Measurements from ENCODE around the gene MEF2C. TPM values are rescaled to one million over a fixed set of nuclear protein-coding genes. Genes with fewer than 3 reads are reported as not detected.

MEF2C gene
- total RNA-seq, 1 donor from 2014 or later = 24.1 TPM

GRCh38 chr5:88675708-88676636 lies 207.0 kb downstream of the MEF2C start:
- H3K36me3 Mint-ChIP-seq (ENCODE audit: unreplicated experiment) = no peaks in the 10 kb centered on the region
- H3K27me3 Mint-ChIP-seq (ENCODE audit: unreplicated experiment) = peaks cover 25% of the 10 kb centered on the region
- H3K4me1 Mint-ChIP-seq (ENCODE audit: low read depth, unreplicated experiment) = peaks cover 31% of the 10 kb centered on the region
- no peak for TF ChIP-seq CTCF (IDR thresholded peaks at IDR 0.05; ENCODE audit: partially characterized antibody, unreplicated experiment)
- peak; percentile 88 for DNase-seq
- peak overlapping the region; percentile 86 for H3K27ac Mint-ChIP-seq (ENCODE audit: unreplicated experiment)
- peak overlapping the region; percentile 94 for H3K4me3 Mint-ChIP-seq (ENCODE audit: unreplicated experiment)
- peaks cover 30% of the 10 kb centered on the region for H3K9me3 Mint-ChIP-seq (ENCODE audit: unreplicated experiment)

- TF ChIP-seq CTCF (IDR thresholded peaks at IDR 0.05; ENCODE audit: partially characterized antibody, unreplicated experiment) = no peak
- H3K36me3 Mint-ChIP-seq (ENCODE audit: unreplicated experiment) = no peaks in the 10 kb centered on the region
- peaks cover 30% of the 10 kb centered on the region for H3K9me3 Mint-ChIP-seq (ENCODE audit: unreplicated experiment)
- H3K27ac Mint-ChIP-seq (ENCODE audit: unreplicated experiment) = peak overlapping the region; percentile 86
- peaks cover 25% of the 10 kb centered on the region for H3K27me3 Mint-ChIP-seq (ENCODE audit: unreplicated experiment)
- peaks cover 34% of the 10 kb centered on the region for H3K4me1 Mint-ChIP-seq (ENCODE audit: low read depth, unreplicated experiment)
- peak overlapping the region; percentile 94 for H3K4me3 Mint-ChIP-seq (ENCODE audit: unreplicated experiment)
- peak; percentile 23 for DNase-seq
These were observed 207.7 kb downstream of the MEF2C start for GRCh38 chr5:88675168-88675707.

- Mint-ChIP-seq H3K27ac (ENCODE audit: unreplicated experiment) (peak overlapping the region; percentile 86), H3K4me1 (ENCODE audit: low read depth, unreplicated experiment) (peaks cover 37% of the 10 kb centered on the region), H3K4me3 (ENCODE audit: unreplicated experiment) (peak overlapping the region; percentile 94), H3K27me3 (ENCODE audit: unreplicated experiment) (peaks cover 24% of the 10 kb centered on the region), H3K9me3 (ENCODE audit: unreplicated experiment) (peaks cover 30% of the 10 kb centered on the region), H3K36me3 (ENCODE audit: unreplicated experiment) (no peaks in the 10 kb centered on the region)
- TF ChIP-seq CTCF (IDR thresholded peaks at IDR 0.05; ENCODE audit: partially characterized antibody, unreplicated experiment) = no peak
- peak; percentile 74 for DNase-seq
These were observed 208.4 kb downstream of the MEF2C start for GRCh38 chr5:88674356-88675167.

GRCh38 chr5:88673253-88674105 lies 209.5 kb downstream of the MEF2C start:
- no peak for TF ChIP-seq CTCF (IDR thresholded peaks at IDR 0.05; ENCODE audit: partially characterized antibody, unreplicated experiment)
- peak overlapping the region; percentile 16 for H3K27ac Mint-ChIP-seq (ENCODE audit: unreplicated experiment)
- H3K9me3 Mint-ChIP-seq (ENCODE audit: unreplicated experiment) = peaks cover 25% of the 10 kb centered on the region
- peaks cover 42% of the 10 kb centered on the region for H3K4me1 Mint-ChIP-seq (ENCODE audit: low read depth, unreplicated experiment)
- H3K27me3 Mint-ChIP-seq (ENCODE audit: unreplicated experiment) = peaks cover 16% of the 10 kb centered on the region
- no peaks in the 10 kb centered on the region for H3K36me3 Mint-ChIP-seq (ENCODE audit: unreplicated experiment)
- peak overlapping the region; percentile 94 for H3K4me3 Mint-ChIP-seq (ENCODE audit: unreplicated experiment)
- no peak for DNase-seq
